Adrenal gland (tissue), 5 donors: Measurements from ENCODE around the gene ADGRG7.

Source experiments
- CTCF ChIP-seq, 6 experiments: fragments of 450-650 bp in 4 of 6; fragments of 200-600 bp in 2 of 6; sonication (generic) in 1 of 6; IDR thresholded peaks; 1 replicate in 5 of 6; 2 replicates in 1 of 6; pipeline versions ENCODE4 v1.5.1 to v1.8.0; 2016 to 2021; ENCODE audit warnings: antibody characterized with exemption in 6 of 6, mild to moderate bottlenecking in 2 of 6, moderate library complexity in 1 of 6
- POLR2A ChIP-seq, 2 donors: fragments of 450-650 bp; IDR thresholded peaks; one replicate each; pipeline ENCODE4 v1.6.1; 2017; ENCODE audit warnings: antibody characterized with exemption in 2 of 2, mild to moderate bottlenecking in 2 of 2, moderate library complexity in 1 of 2
- donor health status: DM: no; HTN: no; CAD: no.

GRCh38 chr3:100740207-100740606, 130.8 kb downstream of the ADGRG7 start:
- no peak for TF ChIP-seq POLR2A (IDR thresholded peaks at IDR 0.05)
- TF ChIP-seq CTCF (IDR thresholded peaks at IDR 0.05), result no peak
